HG02884 (cell line): ENCODE results near the gene MIPOL1.

Source experiments
- ATAC-seq: cut with Tn5 transposase; IDR thresholded peaks from one replicate; pipeline ENCODE4 v1.9.1; 2021; ENCODE audit warnings: mild to moderate bottlenecking, moderate library complexity; ENCODE audit not compliant: unreplicated experiment

The MIPOL1 gene

GRCh38 chr14:37594238-37594970 lies 396.7 kb downstream of the MIPOL1 start:
- no peak for ATAC-seq

GRCh38 chr14:37594971-37595808 lies 397.5 kb downstream of the MIPOL1 start, which contains the start of the genes FOXA1 and TTC6:
Gene FOXA1, minus strand, starts transcription at chr14:37595249. Its CDS starts 277 bp downstream, at chr14:37594972.
Gene TTC6, plus strand, starts transcription at chr14:37595629. Its CDS starts 26,436 bp downstream, at chr14:37622065.
- ATAC-seq, result no peak

- no peak for ATAC-seq
These were observed 398.3 kb downstream of the MIPOL1 start for GRCh38 chr14:37595809-37596621.

- no peak for ATAC-seq
These were observed 399.2 kb downstream of the MIPOL1 start for GRCh38 chr14:37596790-37597472.

- ATAC-seq, result no peak
These were observed 399.8 kb downstream of the MIPOL1 start for GRCh38 chr14:37597538-37597913.

- no peak for ATAC-seq
These were observed 400.4 kb downstream of the MIPOL1 start for GRCh38 chr14:37597914-37598746.

GRCh38 chr14:37598747-37599506 lies 401.2 kb downstream of the MIPOL1 start:
- no peak for ATAC-seq

GRCh38 chr14:37599507-37600368 lies 402.0 kb downstream of the MIPOL1 start:
- ATAC-seq, result no peak

GRCh38 chr14:37600880-37601741 lies 403.4 kb downstream of the MIPOL1 start:
- no peak for ATAC-seq

- ATAC-seq, result no peak
These were observed 404.1 kb downstream of the MIPOL1 start for GRCh38 chr14:37601865-37602264.
